ENCODE data around the gene PSMG4.

PSMG4 gene

GRCh38 chr6:3309391-3310050 lies 50.8 kb downstream of the PSMG4 start:
- no peak for DNase-seq (ENCODE audit: low read depth)

DNA sequence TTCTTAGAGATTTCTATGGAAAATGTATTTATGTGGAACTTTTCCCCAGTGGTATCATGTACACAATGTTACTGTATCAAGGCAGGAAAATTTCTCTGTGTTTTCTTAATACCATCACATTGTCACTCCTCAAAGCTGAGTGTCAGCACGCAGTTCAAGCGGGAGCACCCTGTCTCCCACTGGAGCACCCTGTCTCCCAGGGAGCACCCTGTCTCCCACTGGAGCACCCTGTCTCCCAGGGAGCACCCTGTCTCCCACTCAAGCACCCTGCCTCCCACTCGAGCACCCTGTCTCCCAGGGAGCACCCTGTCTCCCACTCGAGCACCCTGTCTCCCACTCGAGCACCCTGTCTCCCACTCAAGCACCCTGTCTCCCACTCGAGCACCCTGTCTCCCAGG lies 51.3 kb downstream of the PSMG4 start:
- DNase-seq (ENCODE audit: low read depth), result no peak

- no peak for DNase-seq (ENCODE audit: low read depth)
These were observed 52.0 kb downstream of the PSMG4 start for GRCh38 chr6:3310703-3311102.

GRCh38 chr6:3311826-3312225 lies 53.1 kb downstream of the PSMG4 start:
- no peak for DNase-seq (ENCODE audit: low read depth)

- no peak for DNase-seq (ENCODE audit: low read depth)
These were observed 54.0 kb downstream of the PSMG4 start for GRCh38 chr6:3312604-3313231.

- no peak for DNase-seq (ENCODE audit: low read depth)
These were observed 55.4 kb downstream of the PSMG4 start for GRCh38 chr6:3314176-3314575.

DNA sequence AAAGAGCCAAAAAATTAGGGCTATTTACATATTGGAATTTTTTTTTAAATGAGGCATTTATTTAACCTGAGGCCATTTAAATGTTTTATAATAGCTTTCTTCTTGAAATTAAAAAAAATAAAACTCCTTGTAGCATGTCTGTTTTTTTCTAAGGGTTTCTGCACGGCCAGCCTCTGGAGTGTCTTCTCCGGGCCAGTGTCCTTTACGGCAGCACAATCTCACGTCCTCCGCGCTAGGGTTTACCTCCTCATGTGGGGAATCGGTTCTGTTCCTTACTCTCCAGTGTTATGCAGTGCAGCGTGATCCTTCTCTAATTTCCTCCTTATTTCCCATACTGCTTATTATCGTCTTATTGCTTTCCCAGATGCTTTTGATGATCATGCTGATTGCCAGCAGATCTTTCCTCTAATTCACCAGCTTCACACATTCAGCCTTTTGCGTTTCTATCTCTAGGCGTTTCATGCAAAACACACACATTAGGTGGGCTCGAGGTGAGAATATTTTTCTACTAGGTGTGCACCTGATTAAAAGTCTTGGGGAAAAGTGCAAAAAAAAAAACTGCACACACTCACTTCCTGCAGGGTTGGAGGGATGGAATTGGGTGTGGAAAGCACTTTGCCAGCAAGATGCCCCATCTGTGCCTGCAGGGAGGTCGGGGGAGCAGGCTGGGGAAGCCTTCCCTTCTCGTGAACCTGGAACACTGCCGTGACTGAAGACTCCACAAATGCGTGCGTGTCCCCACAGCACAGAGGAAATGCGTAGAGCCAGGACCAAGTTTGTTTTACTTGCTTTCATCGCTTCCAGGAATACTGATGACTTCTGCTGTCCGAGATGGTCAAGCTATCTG lies 56.1 kb downstream of the PSMG4 start:
- DNase-seq (ENCODE audit: low read depth), result no peak

DNA sequence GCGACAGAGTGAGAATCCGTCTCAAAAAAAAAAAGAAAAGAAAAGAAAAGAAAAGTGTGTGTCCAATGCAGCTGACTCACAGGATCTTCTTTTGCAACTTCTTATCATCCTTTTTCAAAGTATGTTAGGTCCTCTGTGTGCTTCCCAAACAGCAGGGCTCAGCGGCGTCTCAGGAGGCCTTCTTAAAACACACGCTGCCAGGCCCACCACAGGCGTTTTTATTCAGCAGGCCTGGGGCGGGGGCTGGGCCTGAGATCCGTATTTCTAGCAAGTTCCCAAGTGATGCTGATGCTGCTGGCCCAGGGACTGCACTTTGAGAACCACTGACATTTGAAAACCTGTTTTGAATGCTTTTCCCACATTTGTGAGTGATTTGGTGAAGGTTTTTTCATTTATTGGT lies 57.1 kb downstream of the PSMG4 start:
- no peak for DNase-seq (ENCODE audit: low read depth)

DNA sequence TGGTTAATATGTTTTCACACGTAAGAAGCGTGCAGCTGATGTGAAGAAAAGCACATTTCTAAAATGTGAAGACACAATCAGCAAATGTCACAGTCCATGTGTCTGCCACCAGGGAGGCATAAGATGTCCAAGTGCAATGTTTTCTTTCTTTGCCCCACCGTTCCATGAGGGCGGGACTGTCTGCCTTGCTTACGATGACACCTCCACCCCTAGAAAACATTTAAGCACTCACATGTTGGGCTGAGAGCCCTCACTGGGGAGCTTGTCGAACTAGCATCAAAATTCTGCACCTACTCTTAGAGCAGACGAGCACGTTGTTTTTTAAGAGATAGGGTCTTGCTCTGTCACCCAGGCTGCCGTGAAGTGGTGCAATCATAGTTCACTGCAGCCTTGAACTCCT lies 57.6 kb downstream of the PSMG4 start:
- no peak for DNase-seq (ENCODE audit: low read depth)

DNA sequence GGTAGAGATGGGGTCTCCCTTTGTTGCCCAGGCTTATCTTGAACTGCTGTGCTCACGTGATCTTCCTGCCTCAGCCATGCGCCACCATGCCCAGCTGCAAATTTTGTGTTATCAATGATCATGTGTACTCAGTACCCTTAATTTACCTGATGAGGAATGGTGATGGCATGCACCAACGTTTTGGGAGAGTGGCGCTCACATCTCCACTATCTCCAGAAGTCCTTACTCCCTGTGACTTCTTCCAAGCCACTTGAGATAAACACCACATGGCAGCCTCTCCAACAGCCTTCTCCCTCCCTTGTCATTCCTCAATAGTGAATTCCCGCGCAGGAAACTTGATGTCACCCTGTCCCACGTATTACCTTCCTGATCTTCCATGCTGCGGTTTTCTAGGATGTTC lies 58.1 kb downstream of the PSMG4 start:
- no peak for DNase-seq (ENCODE audit: low read depth)
